Progenitor cell of endocrine pancreas (in vitro differentiated cells): ENCODE results near the gene IL34. TPM values are rescaled to one million over a fixed set of nuclear protein-coding genes. Genes with fewer than 3 reads are reported as not detected.

Experiments used
- DNase-seq: peaks from one replicate; pipeline ENCODE4 v3.0.0; 2021; ENCODE audit warnings: low spot score; ENCODE audit not compliant: unreplicated experiment
- H3K27ac Mint-ChIP-seq: 2 replicates; pipeline ENCODE4 v1.8.0; 2021; ENCODE audit warnings: mild to moderate bottlenecking, moderate library complexity, mixed read lengths
- H3K27me3 Mint-ChIP-seq: 2 replicates; pipeline ENCODE4 v1.8.0; 2021; ENCODE audit warnings: mixed read lengths
- H3K36me3 Mint-ChIP-seq: 2 replicates; pipeline ENCODE4 v1.8.0; 2022; ENCODE audit warnings: mixed read lengths; ENCODE audit not compliant: insufficient read depth
- H3K4me1 Mint-ChIP-seq: 2 replicates; pipeline ENCODE4 v1.8.0; 2021; ENCODE audit warnings: low read depth, mixed read lengths
- H3K4me3 Mint-ChIP-seq: 2 replicates; pipeline ENCODE4 v1.8.0; 2021; ENCODE audit warnings: low read depth, mild to moderate bottlenecking, moderate library complexity, mixed read lengths
- H3K9me3 Mint-ChIP-seq: 2 replicates; pipeline ENCODE4 v1.8.0; 2021; ENCODE audit warnings: low read depth, mixed read lengths
- CTCF ChIP-seq: fragments of 200-600 bp; sonication (generic); IDR thresholded peaks from one replicate; pipeline ENCODE4 v1.5.0; 2021; ENCODE audit warnings: antibody characterized with exemption, mild to moderate bottlenecking; ENCODE audit not compliant: unreplicated experiment
- total RNA-seq: library from RNA; stranded (reverse); gene quantifications from 2 replicates; pipeline ENCODE4 v1.2.1, GENCODE V29; 2021

Gene IL34
- total RNA-seq, 1 donor from 2014 or later: not detected

GRCh38 chr16:70699696-70700095 lies 53.3 kb downstream of the IL34 start:
- peaks cover 10% of the 10 kb centered on the region for H3K4me1 Mint-ChIP-seq
- no peaks in the 10 kb centered on the region for H3K9me3 Mint-ChIP-seq
- no peak for DNase-seq
- H3K27me3 Mint-ChIP-seq: no peaks in the 10 kb centered on the region
- no peak overlapping the region for H3K4me3 Mint-ChIP-seq
- no peak overlapping the region for H3K27ac Mint-ChIP-seq
- no peak for TF ChIP-seq CTCF
- peaks cover 5% of the 10 kb centered on the region for H3K36me3 Mint-ChIP-seq

- no peaks in the 10 kb centered on the region for H3K9me3 Mint-ChIP-seq
- TF ChIP-seq CTCF: no peak
- H3K27me3 Mint-ChIP-seq: no peaks in the 10 kb centered on the region
- H3K4me3 Mint-ChIP-seq: no peak overlapping the region
- no peak for DNase-seq
- H3K4me1 Mint-ChIP-seq: peaks cover 10% of the 10 kb centered on the region
- no peak overlapping the region for H3K27ac Mint-ChIP-seq
- H3K36me3 Mint-ChIP-seq: peaks cover 3% of the 10 kb centered on the region
Measured at GRCh38 chr16:70700101-70701020, 54.0 kb downstream of the IL34 start.

GRCh38 chr16:70701036-70701435 lies 54.7 kb downstream of the IL34 start:
- Mint-ChIP-seq H3K27ac (no peak overlapping the region), H3K9me3 (no peaks in the 10 kb centered on the region), H3K36me3 (peaks cover 3% of the 10 kb centered on the region), H3K4me1 (peaks cover 9% of the 10 kb centered on the region), H3K4me3 (no peak overlapping the region), H3K27me3 (no peaks in the 10 kb centered on the region)
- DNase-seq: no peak
- no peak for TF ChIP-seq CTCF

GRCh38 chr16:70701596-70701995 lies 55.2 kb downstream of the IL34 start:
- Mint-ChIP-seq H3K9me3 (no peaks in the 10 kb centered on the region), H3K27ac (peak overlapping the region; percentile 83), H3K36me3 (peaks cover 3% of the 10 kb centered on the region), H3K4me3 (no peak overlapping the region), H3K27me3 (no peaks in the 10 kb centered on the region), H3K4me1 (peaks cover 9% of the 10 kb centered on the region)
- no peak for DNase-seq
- TF ChIP-seq CTCF: no peak

GRCh38 chr16:70701998-70702397 lies 55.6 kb downstream of the IL34 start:
- Mint-ChIP-seq H3K27me3 (no peaks in the 10 kb centered on the region), H3K9me3 (no peaks in the 10 kb centered on the region), H3K4me3 (no peak overlapping the region), H3K36me3 (peaks cover 3% of the 10 kb centered on the region), H3K27ac (peak overlapping the region; percentile 83), H3K4me1 (peaks cover 9% of the 10 kb centered on the region)
- no peak for DNase-seq
- TF ChIP-seq CTCF: no peak
